ENCODE results near the gene NT5DC1. TPM values are rescaled to one million over a fixed set of nuclear protein-coding genes. Genes with fewer than 3 reads are reported as not detected.

The NT5DC1 gene
- polyA plus RNA-seq, 1 of the 3 experiments (the other 2 are of a cell fraction): 20.3 TPM

DNA sequence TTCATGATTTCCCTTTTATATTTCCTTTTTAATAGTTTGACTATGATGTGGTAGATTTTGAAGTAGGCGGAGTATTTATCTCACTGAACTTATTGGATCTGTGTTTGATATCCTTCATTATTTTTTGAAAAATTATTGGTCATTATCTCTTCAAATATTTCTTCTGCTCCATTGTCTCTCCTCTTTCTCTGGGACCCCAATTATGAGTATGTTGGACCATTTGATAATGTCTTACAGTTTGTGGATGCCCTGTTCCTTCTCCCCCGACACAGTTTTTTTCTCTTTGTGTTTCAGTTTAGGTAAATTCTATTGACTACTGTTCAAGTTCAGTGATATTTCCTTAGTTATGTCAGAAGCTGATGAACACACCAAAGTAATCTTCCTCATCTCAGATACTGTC is 74.7 kb downstream of the NT5DC1 start:
- H3F3A ChIP-seq (replicated peaks; ENCODE audit: insufficient read depth): no peaks in the 10 kb centered on the region
- no peaks in the 10 kb centered on the region for H3K79me2 ChIP-seq (ENCODE audit: insufficient read depth)
- H2AFZ ChIP-seq (ENCODE audit: low read depth): no peak overlapping the region
- WGBS (ENCODE audit: low lambda C conversion rate): 93% methylated on average over 2 of the region's 2 CpGs
- H3K27ac ChIP-seq (ENCODE audit: low read depth in 2 of 2, low read length in 1 of 2): no peak overlapping the region
- POLR2A ChIA-PET: no interaction called here
- no peaks in the 10 kb centered on the region for H4K20me1 ChIP-seq (ENCODE audit: insufficient read depth)
- H3K9me3 ChIP-seq: peaks cover 12% of the 10 kb centered on the region
- no peak overlapping the region for H3K4me2 ChIP-seq
- TF ChIP-seq SMC3 (IDR thresholded peaks at IDR 0.05; ENCODE audit: low read depth, low read length) (no peak), RAD21 (IDR thresholded peaks at IDR 0.05; ENCODE audit: low read length) (no peak), RCOR1 (IDR thresholded peaks at IDR 0.05; ENCODE audit: low read length) (no peak), GABPA (IDR thresholded peaks at IDR 0.05; ENCODE audit: low read depth) (no peak), NFIC (IDR thresholded peaks at IDR 0.05; ENCODE audit: borderline replicate concordance) (no peak), GATA2 (CRISPR knock-in tag; IDR thresholded peaks at IDR 0.05) (no peak), CHD2 (IDR thresholded peaks at IDR 0.05; ENCODE audit: low read length, partially characterized antibody) (no peak), EP300 (IDR thresholded peaks at IDR 0.05; ENCODE audit: borderline replicate concordance in 1 of 2, low read depth in 1 of 2, low read length in 1 of 2) (no peak), SIN3A (IDR thresholded peaks at IDR 0.05; ENCODE audit: borderline replicate concordance, low read depth, low read length) (no peak)
- TF ChIP-seq, protein P1, sequence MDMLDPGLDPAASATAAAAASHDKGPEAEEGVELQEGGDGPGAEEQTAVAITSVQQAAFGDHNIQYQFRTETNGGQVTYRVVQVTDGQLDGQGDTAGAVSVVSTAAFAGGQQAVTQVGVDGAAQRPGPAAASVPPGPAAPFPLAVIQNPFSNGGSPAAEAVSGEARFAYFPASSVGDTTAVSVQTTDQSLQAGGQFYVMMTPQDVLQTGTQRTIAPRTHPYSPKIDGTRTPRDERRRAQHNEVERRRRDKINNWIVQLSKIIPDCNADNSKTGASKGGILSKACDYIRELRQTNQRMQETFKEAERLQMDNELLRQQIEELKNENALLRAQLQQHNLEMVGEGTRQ (IDR thresholded peaks at IDR 0.05; ENCODE audit: borderline replicate concordance, low read depth, low read length): no peak
- TF ChIP-seq, protein P2, sequence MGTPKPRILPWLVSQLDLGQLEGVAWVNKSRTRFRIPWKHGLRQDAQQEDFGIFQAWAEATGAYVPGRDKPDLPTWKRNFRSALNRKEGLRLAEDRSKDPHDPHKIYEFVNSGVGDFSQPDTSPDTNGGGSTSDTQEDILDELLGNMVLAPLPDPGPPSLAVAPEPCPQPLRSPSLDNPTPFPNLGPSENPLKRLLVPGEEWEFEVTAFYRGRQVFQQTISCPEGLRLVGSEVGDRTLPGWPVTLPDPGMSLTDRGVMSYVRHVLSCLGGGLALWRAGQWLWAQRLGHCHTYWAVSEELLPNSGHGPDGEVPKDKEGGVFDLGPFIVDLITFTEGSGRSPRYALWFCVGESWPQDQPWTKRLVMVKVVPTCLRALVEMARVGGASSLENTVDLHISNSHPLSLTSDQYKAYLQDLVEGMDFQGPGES (IDR thresholded peaks at IDR 0.05; ENCODE audit: low read depth, low read length): no peak
- TF ChIP-seq, protein P3, sequence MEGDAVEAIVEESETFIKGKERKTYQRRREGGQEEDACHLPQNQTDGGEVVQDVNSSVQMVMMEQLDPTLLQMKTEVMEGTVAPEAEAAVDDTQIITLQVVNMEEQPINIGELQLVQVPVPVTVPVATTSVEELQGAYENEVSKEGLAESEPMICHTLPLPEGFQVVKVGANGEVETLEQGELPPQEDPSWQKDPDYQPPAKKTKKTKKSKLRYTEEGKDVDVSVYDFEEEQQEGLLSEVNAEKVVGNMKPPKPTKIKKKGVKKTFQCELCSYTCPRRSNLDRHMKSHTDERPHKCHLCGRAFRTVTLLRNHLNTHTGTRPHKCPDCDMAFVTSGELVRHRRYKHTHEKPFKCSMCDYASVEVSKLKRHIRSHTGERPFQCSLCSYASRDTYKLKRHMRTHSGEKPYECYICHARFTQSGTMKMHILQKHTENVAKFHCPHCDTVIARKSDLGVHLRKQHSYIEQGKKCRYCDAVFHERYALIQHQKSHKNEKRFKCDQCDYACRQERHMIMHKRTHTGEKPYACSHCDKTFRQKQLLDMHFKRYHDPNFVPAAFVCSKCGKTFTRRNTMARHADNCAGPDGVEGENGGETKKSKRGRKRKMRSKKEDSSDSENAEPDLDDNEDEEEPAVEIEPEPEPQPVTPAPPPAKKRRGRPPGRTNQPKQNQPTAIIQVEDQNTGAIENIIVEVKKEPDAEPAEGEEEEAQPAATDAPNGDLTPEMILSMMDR (IDR thresholded peaks at IDR 0.05): no peak
- TF ChIP-seq, protein P4, sequence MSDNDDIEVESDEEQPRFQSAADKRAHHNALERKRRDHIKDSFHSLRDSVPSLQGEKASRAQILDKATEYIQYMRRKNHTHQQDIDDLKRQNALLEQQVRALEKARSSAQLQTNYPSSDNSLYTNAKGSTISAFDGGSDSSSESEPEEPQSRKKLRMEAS (IDR thresholded peaks at IDR 0.05; ENCODE audit: low read depth): no peak
- TF ChIP-seq, protein P5, sequence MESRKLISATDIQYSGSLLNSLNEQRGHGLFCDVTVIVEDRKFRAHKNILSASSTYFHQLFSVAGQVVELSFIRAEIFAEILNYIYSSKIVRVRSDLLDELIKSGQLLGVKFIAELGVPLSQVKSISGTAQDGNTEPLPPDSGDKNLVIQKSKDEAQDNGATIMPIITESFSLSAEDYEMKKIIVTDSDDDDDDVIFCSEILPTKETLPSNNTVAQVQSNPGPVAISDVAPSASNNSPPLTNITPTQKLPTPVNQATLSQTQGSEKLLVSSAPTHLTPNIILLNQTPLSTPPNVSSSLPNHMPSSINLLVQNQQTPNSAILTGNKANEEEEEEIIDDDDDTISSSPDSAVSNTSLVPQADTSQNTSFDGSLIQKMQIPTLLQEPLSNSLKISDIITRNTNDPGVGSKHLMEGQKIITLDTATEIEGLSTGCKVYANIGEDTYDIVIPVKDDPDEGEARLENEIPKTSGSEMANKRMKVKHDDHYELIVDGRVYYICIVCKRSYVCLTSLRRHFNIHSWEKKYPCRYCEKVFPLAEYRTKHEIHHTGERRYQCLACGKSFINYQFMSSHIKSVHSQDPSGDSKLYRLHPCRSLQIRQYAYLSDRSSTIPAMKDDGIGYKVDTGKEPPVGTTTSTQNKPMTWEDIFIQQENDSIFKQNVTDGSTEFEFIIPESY (IDR thresholded peaks at IDR 0.05; ENCODE audit: borderline replicate concordance, low read depth): no peak
- TF ChIP-seq, protein P6, sequence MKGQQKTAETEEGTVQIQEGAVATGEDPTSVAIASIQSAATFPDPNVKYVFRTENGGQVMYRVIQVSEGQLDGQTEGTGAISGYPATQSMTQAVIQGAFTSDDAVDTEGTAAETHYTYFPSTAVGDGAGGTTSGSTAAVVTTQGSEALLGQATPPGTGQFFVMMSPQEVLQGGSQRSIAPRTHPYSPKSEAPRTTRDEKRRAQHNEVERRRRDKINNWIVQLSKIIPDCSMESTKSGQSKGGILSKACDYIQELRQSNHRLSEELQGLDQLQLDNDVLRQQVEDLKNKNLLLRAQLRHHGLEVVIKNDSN (IDR thresholded peaks at IDR 0.05; ENCODE audit: borderline replicate concordance, low read depth): no peak
- DNase-seq: no peak
- CTCF ChIA-PET: interaction anchor here (1.1 kb wide), 1 partner anchor 42 kb away, joined by 3 read pairs; no protein-coding TSS in a partner anchor
- H3K4me3 ChIP-seq (ENCODE audit: low read depth in 2 of 2, low read length in 1 of 2): no peak overlapping the region
- no peak overlapping the region for H3K9ac ChIP-seq
- H3K36me3 ChIP-seq (replicated peaks in 1 of 2; ENCODE audit: control insufficient read depth in 1 of 2, insufficient read depth in 2 of 2, low read length in 1 of 2): no peaks in the 10 kb centered on the region
- H3K27me3 ChIP-seq (ENCODE audit: insufficient read depth): no peaks in the 10 kb centered on the region
- H3K9me2 ChIP-seq: no peaks in the 10 kb centered on the region
- no peaks in the 10 kb centered on the region for H3K4me1 ChIP-seq (ENCODE audit: control insufficient read depth in 1 of 2, insufficient read depth in 2 of 2, low read depth in 1 of 2, low read length in 1 of 2)
